HFFc6 (cell line): ENCODE results near the gene ITIH4. TPM values are rescaled to one million over a fixed set of nuclear protein-coding genes. Genes with fewer than 3 reads are reported as not detected.

Source experiments
- DNase-seq: peaks from one replicate; pipeline ENCODE4 v3.0.0-alpha.2; 2018
- H3K27ac Mint-ChIP-seq: 2 replicates; pipeline ENCODE4 v1.8.0; 2020; ENCODE audit warnings: mild to moderate bottlenecking, mixed read lengths
- H3K27me3 Mint-ChIP-seq: 2 replicates; pipeline ENCODE4 v1.8.0; 2021; ENCODE audit warnings: mild to moderate bottlenecking, moderate library complexity, mixed read lengths; ENCODE audit not compliant: insufficient read depth
- H3K36me3 Mint-ChIP-seq: 2 replicates; pipeline ENCODE4 v1.8.0; 2021; ENCODE audit warnings: low read depth, mixed read lengths
- H3K4me1 Mint-ChIP-seq: 2 replicates; pipeline ENCODE4 v1.8.0; 2020; ENCODE audit warnings: low read depth, mixed read lengths
- H3K4me3 Mint-ChIP-seq: 2 replicates; pipeline ENCODE4 v1.8.0; 2020; ENCODE audit warnings: mild to moderate bottlenecking, moderate library complexity, mixed read lengths
- H3K9me3 Mint-ChIP-seq: 2 replicates; pipeline ENCODE4 v1.8.0; 2020; ENCODE audit warnings: mild to moderate bottlenecking, mixed read lengths
- CTCF ChIP-seq: fragments of 200-600 bp; sonication (generic); IDR thresholded peaks from 2 replicates; pipeline ENCODE4 v1.5.0; 2021; ENCODE audit warnings: antibody characterized with exemption, mild to moderate bottlenecking
- total RNA-seq, 6 experiments: library from RNA; stranded (reverse); fragmentation: NEBNext Ultra II Directional; extraction: Animal tissue kit (Norgen Biotek cat#: 25700); gene quantifications; 2 replicates in 1 of 6; 3 replicates in 5 of 6; pipeline ENCODE4 v1.2.3, GENCODE V29; 2021

ITIH4 gene
- total RNA-seq, 6 experiments from 2014 or later, result 0.55 to 2.4 (median 0.79) TPM

GRCh38 chr3:52870471-52870870, 40.0 kb upstream of the ITIH4 start:
- Mint-ChIP-seq H3K9me3 (no peaks in the 10 kb centered on the region), H3K27me3 (no peaks in the 10 kb centered on the region), H3K36me3 (peaks cover 11% of the 10 kb centered on the region), H3K4me1 (peaks cover 9% of the 10 kb centered on the region), H3K4me3 (no peak overlapping the region), H3K27ac (no peak overlapping the region)
- DNase-seq, result no peak
- TF ChIP-seq CTCF, result no peak

GRCh38 chr3:52866427-52866826, 36.0 kb upstream of the ITIH4 start:
- Mint-ChIP-seq H3K27me3 (no peaks in the 10 kb centered on the region; the same call in 1 of the 2 replicates), H3K27ac (no peak overlapping the region), H3K4me3 (no peak overlapping the region), H3K4me1 (no peaks in the 10 kb centered on the region), H3K9me3 (peaks cover 4% of the 10 kb centered on the region; the same call in 1 of the 2 replicates), H3K36me3 (peaks cover 26% of the 10 kb centered on the region)
- no peak for TF ChIP-seq CTCF
- no peak for DNase-seq

DNA sequence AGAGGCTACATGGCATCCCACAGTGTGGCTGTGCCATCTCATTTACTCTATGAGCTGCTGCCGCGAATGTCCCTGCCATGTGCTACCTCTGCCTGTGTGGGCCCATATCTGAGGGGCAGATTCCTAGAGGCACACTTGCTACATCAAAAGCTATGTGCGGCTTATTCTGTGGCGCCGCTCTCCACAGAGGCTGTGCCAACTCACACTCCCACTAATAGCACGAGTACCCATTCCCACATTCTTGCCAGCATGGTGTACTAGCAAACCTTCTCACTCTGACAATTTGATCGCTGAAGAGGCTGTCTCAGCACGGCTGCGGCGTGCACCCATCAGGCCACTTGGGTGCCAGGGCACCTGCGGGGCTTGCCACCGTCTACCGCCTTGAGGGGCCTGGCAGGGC, 35.5 kb upstream of the ITIH4 start:
- H3K4me3 Mint-ChIP-seq, result no peak overlapping the region
- H3K9me3 Mint-ChIP-seq, result peaks cover 4% of the 10 kb centered on the region; the same call in 1 of the 2 replicates
- no peak for TF ChIP-seq CTCF
- no peaks in the 10 kb centered on the region; the same call in 1 of the 2 replicates for H3K27me3 Mint-ChIP-seq
- H3K27ac Mint-ChIP-seq, result no peak overlapping the region
- peaks cover 26% of the 10 kb centered on the region for H3K36me3 Mint-ChIP-seq
- DNase-seq, result no peak
- no peaks in the 10 kb centered on the region for H3K4me1 Mint-ChIP-seq

DNA sequence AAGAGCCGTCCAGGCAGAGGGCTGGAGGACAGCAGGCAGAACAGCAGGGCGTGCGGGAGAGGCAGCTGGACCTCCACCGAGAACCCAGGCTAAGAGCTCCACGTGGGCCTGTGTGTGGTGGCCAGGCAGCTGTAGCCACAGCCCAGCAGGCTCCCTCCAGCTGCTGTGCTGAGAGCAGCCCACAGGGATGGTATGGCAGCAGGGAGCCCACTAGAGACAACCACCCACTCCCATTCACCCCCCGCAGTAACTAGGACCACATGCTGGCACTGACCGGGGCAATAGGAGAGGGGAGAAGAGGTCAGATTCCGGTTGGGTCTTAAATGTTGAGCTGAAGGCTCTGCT, 29.9 kb upstream of the ITIH4 start:
- no peak overlapping the region for H3K27ac Mint-ChIP-seq
- H3K36me3 Mint-ChIP-seq, result peaks cover 19% of the 10 kb centered on the region
- no peaks in the 10 kb centered on the region; the same call in 1 of the 2 replicates for H3K27me3 Mint-ChIP-seq
- no peaks in the 10 kb centered on the region for H3K4me1 Mint-ChIP-seq
- H3K4me3 Mint-ChIP-seq, result no peak overlapping the region
- no peak for DNase-seq
- peaks cover 4% of the 10 kb centered on the region; the same call in 1 of the 2 replicates for H3K9me3 Mint-ChIP-seq
- no peak for TF ChIP-seq CTCF

- Mint-ChIP-seq H3K9me3 (no peaks in the 10 kb centered on the region), H3K4me3 (no peak overlapping the region), H3K27me3 (no peaks in the 10 kb centered on the region; the same call in 1 of the 2 replicates), H3K4me1 (no peaks in the 10 kb centered on the region), H3K36me3 (peaks cover 14% of the 10 kb centered on the region; the same call in 1 of the 2 replicates), H3K27ac (no peak overlapping the region)
- TF ChIP-seq CTCF, result no peak
- no peak for DNase-seq
These were observed 29.4 kb upstream of the ITIH4 start for GRCh38 chr3:52859686-52860423.
